ENCODE data around the gene CELF4.

GRCh38 chr18:37389684-37390368 is 175.8 kb downstream of the CELF4 start:
- TF ChIP-seq CTCF (conservative IDR thresholded peaks at IDR 0.05) (no peak), ZFX (IDR thresholded peaks at IDR 0.05) (no peak)

All from C4-2B (cell line).